ENCODE results near the gene PEMT.

DNA sequence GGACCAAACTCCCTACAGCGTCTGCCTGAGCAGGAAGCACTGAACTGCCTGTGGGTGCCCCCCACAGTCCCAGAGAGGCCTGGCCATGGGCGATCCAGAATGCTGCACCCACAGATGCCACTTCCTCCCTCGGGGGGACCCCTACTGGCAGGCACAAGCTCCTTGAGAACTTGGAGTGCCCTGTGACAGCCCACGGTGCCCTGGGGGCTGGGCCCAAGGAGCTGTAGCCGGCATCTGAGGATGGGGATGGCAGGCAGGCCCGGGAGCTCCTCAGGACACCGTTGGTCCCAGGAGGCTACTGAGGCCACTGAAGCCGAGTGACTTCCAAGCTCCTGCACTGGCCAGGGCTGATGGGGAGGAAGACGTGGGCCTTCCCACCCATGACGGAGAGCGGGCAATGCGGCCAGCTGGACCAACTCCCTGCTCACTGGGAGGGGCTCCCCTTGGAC lies 80.2 kb downstream of the PEMT start:
- no peak for TF ChIP-seq CTCF (IDR thresholded peaks at IDR 0.05; ENCODE audit: insufficient read depth, low read length)
- TF ChIP-seq POLR2AphosphoS5 (IDR thresholded peaks at IDR 0.05; ENCODE audit: low read depth): no peak
- TF ChIP-seq GABPA (IDR thresholded peaks at IDR 0.05; ENCODE audit: low read depth): no peak
